ENCODE data around the gene NSUN5.
"Not testable (repeated sequence)": the region's sequence is repeated elsewhere in the genome, so short reads cannot be mapped to it uniquely, and the experiment has no call there.

NSUN5 gene

GRCh38 chr7:73297235-73297634, 11.4 kb downstream of the NSUN5 start:
- intact Hi-C loops (cut with micrococcal nuclease); H3K27ac Mint-ChIP-seq; H3K4me3 Mint-ChIP-seq; H3K27me3 Mint-ChIP-seq; H3K36me3 Mint-ChIP-seq (ENCODE audit: low read depth); H3K9me3 Mint-ChIP-seq: not testable (repeated sequence)
- peaks cover 16% of the 10 kb centered on the region for H3K4me1 Mint-ChIP-seq (ENCODE audit: low read depth)

- H3K36me3 Mint-ChIP-seq (ENCODE audit: low read depth); H3K27me3 Mint-ChIP-seq; H3K4me3 Mint-ChIP-seq; H3K9me3 Mint-ChIP-seq; intact Hi-C loops (cut with micrococcal nuclease); H3K27ac Mint-ChIP-seq; H3K4me1 Mint-ChIP-seq (ENCODE audit: low read depth): not testable (repeated sequence)
Measured at GRCh38 chr7:73277210-73277609, 31.4 kb downstream of the NSUN5 start.

GRCh38 chr7:73267813-73268212, 40.8 kb downstream of the NSUN5 start:
- H3K9me3 Mint-ChIP-seq; H3K4me3 Mint-ChIP-seq; intact Hi-C loops (cut with micrococcal nuclease); H3K4me1 Mint-ChIP-seq (ENCODE audit: low read depth); H3K36me3 Mint-ChIP-seq (ENCODE audit: low read depth); H3K27me3 Mint-ChIP-seq; H3K27ac Mint-ChIP-seq: not testable (repeated sequence)

DNA sequence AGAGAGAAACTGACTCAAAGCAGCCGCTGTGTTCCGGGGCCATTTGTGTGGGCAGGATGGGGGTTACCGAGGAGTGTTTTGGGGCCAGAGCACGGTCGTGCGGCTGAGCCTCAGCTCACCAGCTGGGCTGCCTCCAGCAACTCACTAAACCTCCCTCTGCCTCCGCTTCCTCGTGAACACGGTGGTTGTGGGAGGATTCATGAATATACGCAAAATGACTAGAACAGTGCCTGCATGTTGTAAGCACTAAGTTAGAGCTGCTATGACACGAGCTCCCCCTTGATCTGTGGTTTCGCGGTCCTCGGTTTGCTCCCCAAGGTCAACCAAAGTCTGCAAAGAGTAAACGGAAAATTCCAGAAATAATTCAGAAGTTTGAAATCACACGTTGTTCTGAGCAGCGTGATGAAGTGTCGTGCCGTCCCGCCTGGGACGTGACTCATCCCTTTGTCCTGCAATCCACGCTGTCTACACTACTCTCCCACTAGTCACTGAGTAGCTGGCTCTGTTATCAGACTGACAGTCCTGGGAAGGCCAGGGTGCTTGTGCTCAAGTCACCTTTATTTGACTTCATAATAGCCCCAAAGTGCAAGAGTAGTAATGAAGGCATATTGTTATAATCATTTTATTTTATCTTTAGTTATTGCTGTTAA, 41.8 kb downstream of the NSUN5 start:
- H3K27me3 Mint-ChIP-seq; H3K4me1 Mint-ChIP-seq (ENCODE audit: low read depth); H3K27ac Mint-ChIP-seq; H3K4me3 Mint-ChIP-seq; H3K36me3 Mint-ChIP-seq (ENCODE audit: low read depth); intact Hi-C loops (cut with micrococcal nuclease); H3K9me3 Mint-ChIP-seq: not testable (repeated sequence)

- H3K36me3 Mint-ChIP-seq (ENCODE audit: low read depth); H3K4me3 Mint-ChIP-seq; intact Hi-C loops (cut with micrococcal nuclease); H3K27ac Mint-ChIP-seq; H3K27me3 Mint-ChIP-seq; H3K9me3 Mint-ChIP-seq; H3K4me1 Mint-ChIP-seq (ENCODE audit: low read depth): not testable (repeated sequence)
Measured at GRCh38 chr7:73262416-73262815, 46.2 kb downstream of the NSUN5 start.
